ENCODE data around the gene SLCO2A1.
A peak's percentile ranks its signal among the peaks of the same experiment; 100 is the strongest.

Gene SLCO2A1

GRCh38 chr3:134060561-134061385 lies 31.0 kb upstream of the SLCO2A1 start:
- no peak for DNase-seq

- peak; percentile 39 for DNase-seq
These were observed 30.2 kb upstream of the SLCO2A1 start for GRCh38 chr3:134059671-134060560.

- no peak for DNase-seq
These were observed 29.4 kb upstream of the SLCO2A1 start for GRCh38 chr3:134059035-134059601.

- DNase-seq: no peak
These were observed 28.0 kb upstream of the SLCO2A1 start for GRCh38 chr3:134057654-134058110.

- peak; percentile 36 for DNase-seq
These were observed 27.4 kb upstream of the SLCO2A1 start for GRCh38 chr3:134057006-134057653.

GRCh38 chr3:134056464-134056891 lies 26.8 kb upstream of the SLCO2A1 start:
- DNase-seq: no peak

GRCh38 chr3:134055661-134056060 lies 25.9 kb upstream of the SLCO2A1 start:
- no peak for DNase-seq

- no peak for DNase-seq
These were observed 25.2 kb upstream of the SLCO2A1 start for GRCh38 chr3:134054881-134055280.

- no peak for DNase-seq
These were observed 24.5 kb upstream of the SLCO2A1 start for GRCh38 chr3:134054231-134054630.

GRCh38 chr3:134052370-134052769 lies 22.6 kb upstream of the SLCO2A1 start:
- DNase-seq: no peak

GRCh38 chr3:134049676-134050075 lies 20.0 kb upstream of the SLCO2A1 start:
- no peak for DNase-seq

GRCh38 chr3:134048278-134048996 lies 18.7 kb upstream of the SLCO2A1 start:
- DNase-seq: no peak

GRCh38 chr3:134044459-134044858 lies 14.7 kb upstream of the SLCO2A1 start:
- no peak for DNase-seq

- DNase-seq: no peak
These were observed 10.3 kb upstream of the SLCO2A1 start for GRCh38 chr3:134040066-134040465.

GRCh38 chr3:134039161-134039862 lies 9.6 kb upstream of the SLCO2A1 start:
- DNase-seq: no peak

- no peak for DNase-seq
These were observed 9.0 kb upstream of the SLCO2A1 start for GRCh38 chr3:134038716-134039115.

- no peak for DNase-seq
These were observed 8.4 kb upstream of the SLCO2A1 start for GRCh38 chr3:134038071-134038491.

- DNase-seq: no peak
These were observed 7.4 kb upstream of the SLCO2A1 start for GRCh38 chr3:134037168-134037567.

GRCh38 chr3:134036291-134036690 lies 6.6 kb upstream of the SLCO2A1 start:
- no peak for DNase-seq

GRCh38 chr3:134035836-134036235 lies 6.1 kb upstream of the SLCO2A1 start:
- DNase-seq: no peak
